CD4-positive, alpha-beta memory T cell (primary cell): ENCODE results near the gene ITPRIPL1. TPM values are rescaled to one million over a fixed set of nuclear protein-coding genes. Genes with fewer than 3 reads are reported as not detected.
A peak's percentile ranks its signal among the peaks of the same experiment; 100 is the strongest.

Experiments used
- CTCF ChIA-PET: fragments of 350-600 bp; sonication (Branson Sonifier 250); formaldehyde crosslinking; loops from one replicate; lab custom pipeline; 2021; ENCODE audit warnings: inconsistent platforms; ENCODE audit not compliant: partially characterized antibody; lab: Charles Lee
- POLR2A ChIA-PET: fragments of 350-600 bp; sonication (Branson Sonifier 250); formaldehyde crosslinking; loops from one replicate; lab custom pipeline; 2021; ENCODE audit not compliant: partially characterized antibody; lab: Charles Lee
- DNase-seq, 5 donors: peaks; one replicate each; pipeline versions ENCODE4 v3.0.0 to v3.0.0-alpha.2; 2020 to 2022; ENCODE audit warnings: mixed read lengths in 1 of 5
- H3K27ac ChIP-seq: one replicate; pipeline ENCODE4 v1.7.0; 2013; ENCODE audit warnings: low read depth, low read length
- H3K27me3 ChIP-seq: 2 replicates; pipeline ENCODE4 v1.7.0; 2013; ENCODE audit warnings: mild to moderate bottlenecking, low read length, moderate library complexity; ENCODE audit not compliant: insufficient read depth
- H3K36me3 ChIP-seq: 2 replicates; pipeline ENCODE4 v1.7.0; 2013; ENCODE audit warnings: mild to moderate bottlenecking, low read length, moderate library complexity; ENCODE audit not compliant: insufficient read depth
- H3K4me1 ChIP-seq: 2 replicates; pipeline ENCODE4 v1.7.0; 2013; ENCODE audit warnings: mild to moderate bottlenecking, low read length, moderate library complexity; ENCODE audit not compliant: insufficient read depth
- H3K4me3 ChIP-seq, 2 donors: one replicate each; pipeline ENCODE4 v1.7.0; 2013; ENCODE audit warnings: low read length in 2 of 2, mild to moderate bottlenecking in 1 of 2
- H3K9me3 ChIP-seq, 2 donors: one replicate each; pipeline ENCODE4 v1.7.0; 2013; ENCODE audit warnings: low read length in 2 of 2, control low read depth in 1 of 2; ENCODE audit not compliant: control insufficient read depth in 1 of 2
- H3K27ac Mint-ChIP-seq, 7 donors: one replicate each; pipeline ENCODE4 v1.8.0; 2020 to 2021; ENCODE audit warnings: mixed read lengths in 7 of 7, mild to moderate bottlenecking in 6 of 7, inconsistent platforms in 3 of 7, moderate library complexity in 3 of 7
- H3K27me3 Mint-ChIP-seq, 2 donors: one replicate each; pipeline ENCODE4 v1.8.0; 2020 to 2021; ENCODE audit warnings: mixed read lengths in 2 of 2
- H3K36me3 Mint-ChIP-seq, 2 donors: one replicate each; pipeline ENCODE4 v1.8.0; 2020 to 2021; ENCODE audit warnings: mixed read lengths in 2 of 2, inconsistent platforms in 1 of 2, mild to moderate bottlenecking in 1 of 2
- H3K4me1 Mint-ChIP-seq, 4 donors: one replicate each; pipeline ENCODE4 v1.8.0; 2020 to 2021; ENCODE audit warnings: mixed read lengths in 4 of 4, mild to moderate bottlenecking in 1 of 4
- H3K4me3 Mint-ChIP-seq, 8 donors: one replicate each; pipeline ENCODE4 v1.8.0; 2020 to 2021; ENCODE audit warnings: mixed read lengths in 8 of 8, mild to moderate bottlenecking in 7 of 8, moderate library complexity in 6 of 8, inconsistent platforms in 3 of 8
- H3K9me3 Mint-ChIP-seq, 8 donors: one replicate each; pipeline ENCODE4 v1.8.0; 2020 to 2021; ENCODE audit warnings: mixed read lengths in 8 of 8, mild to moderate bottlenecking in 5 of 8, inconsistent platforms in 3 of 8, moderate library complexity in 1 of 8
- intact Hi-C: fragments of 100-400 bp; cut with micrococcal nuclease; formaldehyde crosslinking; loops from one replicate; pipeline ENCODE4 v1.15.1; 2023
- polyA plus RNA-seq, 2 donors: library from polyadenylated mRNA; unstranded; fragments of 300-500 nt; fragmentation: Illumina TruSeq; gene quantifications; one replicate each; pipeline ENCODE4 v1.2.3, GENCODE V29; 2021
- total RNA-seq, 2 experiments: library from RNA; stranded (reverse); gene quantifications; one replicate each; pipeline ENCODE4 v1.2.3, GENCODE V29; 2021

ITPRIPL1 gene
- total and polyA plus RNA-seq, 4 experiments from 2014 or later: 10.0 to 11.7 (median 10.9) TPM

DNA sequence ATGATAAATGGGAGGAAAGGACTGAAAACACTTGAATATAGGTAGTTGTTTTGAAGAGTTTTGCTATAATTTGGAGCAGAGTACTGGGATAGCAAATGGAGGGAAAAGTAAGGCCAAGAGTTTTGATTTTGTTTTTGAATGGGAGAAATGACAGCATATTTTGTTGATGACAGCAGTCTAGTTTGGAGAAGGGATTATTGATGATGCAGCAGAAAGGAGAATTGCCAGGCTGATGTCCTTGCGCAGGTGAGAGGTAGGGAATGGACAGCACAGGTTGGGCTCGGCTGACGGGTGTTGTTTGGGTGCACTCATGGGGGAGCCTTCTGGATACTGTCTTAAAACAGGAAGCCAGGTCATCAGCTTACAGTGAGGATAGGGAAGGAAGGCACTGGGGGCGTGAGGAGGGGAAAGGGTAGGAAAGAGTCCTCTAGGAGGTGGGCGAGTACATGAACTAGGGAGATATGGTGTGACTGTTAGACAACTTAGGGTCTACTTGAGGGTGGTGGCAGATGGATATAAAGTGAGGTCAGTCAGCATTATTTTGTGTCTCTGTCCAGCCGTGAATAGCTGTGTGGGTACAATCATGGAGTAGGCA lies 20.8 kb downstream of the ITPRIPL1 start:
- CTCF ChIA-PET: interaction anchor here (0.6 to 4.1 kb wide), 14 partner anchors 9 to 208 kb away, joined by 3 to 62 read pairs (median 6); partner anchors contain the start of genes ITPRIPL1, NCAPH and SNRNP200
- no peak for DNase-seq
- Mint-ChIP-seq H3K9me3 (no peaks in the 10 kb centered on the region), H3K4me3 (no peak overlapping the region), H3K27me3 (no peaks in the 10 kb centered on the region), H3K27ac (peak overlapping the region in 6 of 7 donors; percentile 26 to 92 (median 82)), H3K4me1 (peaks cover 38 to 56% (median 45%) of the 10 kb centered on the region in 4 donors), H3K36me3 (no peaks in the 10 kb centered on the region)
- H3K4me1 ChIP-seq: peaks cover 50% of the 10 kb centered on the region
- POLR2A ChIA-PET: interaction anchor here (1.2 to 8.2 kb wide), 5 partner anchors 11 to 138 kb away, joined by 6 to 178 read pairs (median 37); partner anchors contain the start of genes ITPRIPL1, NCAPH, SNRNP200 and STARD7
- H3K4me3 ChIP-seq: no peak overlapping the region
- no peaks in the 10 kb centered on the region for H3K36me3 ChIP-seq
- intact Hi-C loops: loop anchor here (1.0 kb wide), 2 partner anchors 25 to 41 kb away; partner anchors contain the start of gene SNRNP200
- peak overlapping the region; percentile 68 for H3K27ac ChIP-seq
- no peaks in the 10 kb centered on the region for H3K27me3 ChIP-seq
- H3K9me3 ChIP-seq: no peaks in the 10 kb centered on the region

DNA sequence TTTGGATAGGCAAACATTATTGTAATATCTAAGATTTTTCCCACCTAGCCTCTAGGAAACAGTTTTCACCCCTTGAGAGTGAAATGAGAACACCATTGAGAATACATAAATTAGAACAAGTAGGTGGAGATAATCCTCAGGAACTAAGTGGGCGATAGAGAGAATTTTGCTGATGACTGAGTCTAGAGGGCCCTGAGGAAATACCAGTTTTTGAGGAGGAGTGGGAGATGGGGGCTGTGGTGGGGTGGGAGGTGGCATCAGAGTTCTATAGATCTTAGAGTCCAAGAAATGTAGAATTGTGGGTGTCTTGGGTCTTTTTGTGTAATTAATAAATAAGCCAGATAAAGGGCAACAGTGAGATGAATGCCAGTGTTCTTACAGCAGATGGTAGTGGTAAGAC lies 22.3 kb downstream of the ITPRIPL1 start:
- no peak for DNase-seq
- ChIA-PET CTCF (interaction anchor here (1.3 to 4.1 kb wide), 2 partner anchors 23 to 180 kb away, joined by 3 to 62 read pairs; partner anchors contain the start of gene ITPRIPL1), POLR2A (interaction anchor here (4.2 to 5.8 kb wide), 2 partner anchors 12 to 41 kb away, joined by 37 to 74 read pairs; partner anchors contain the start of genes NCAPH and SNRNP200)
- Mint-ChIP-seq H3K27ac (peak overlapping the region in 2 of 7 donors; percentile 73 to 83), H3K27me3 (no peaks in the 10 kb centered on the region), H3K36me3 (no peaks in the 10 kb centered on the region), H3K4me1 (peaks cover 30 to 42% (median 32%) of the 10 kb centered on the region in 4 donors), H3K4me3 (no peak overlapping the region), H3K9me3 (no peaks in the 10 kb centered on the region)
- no peaks in the 10 kb centered on the region for H3K27me3 ChIP-seq
- H3K27ac ChIP-seq: no peak overlapping the region
- H3K4me3 ChIP-seq: no peak overlapping the region
- H3K9me3 ChIP-seq: no peaks in the 10 kb centered on the region
- H3K36me3 ChIP-seq: no peaks in the 10 kb centered on the region
- H3K4me1 ChIP-seq: peaks cover 36% of the 10 kb centered on the region
- intact Hi-C loops: no loop called here

DNA sequence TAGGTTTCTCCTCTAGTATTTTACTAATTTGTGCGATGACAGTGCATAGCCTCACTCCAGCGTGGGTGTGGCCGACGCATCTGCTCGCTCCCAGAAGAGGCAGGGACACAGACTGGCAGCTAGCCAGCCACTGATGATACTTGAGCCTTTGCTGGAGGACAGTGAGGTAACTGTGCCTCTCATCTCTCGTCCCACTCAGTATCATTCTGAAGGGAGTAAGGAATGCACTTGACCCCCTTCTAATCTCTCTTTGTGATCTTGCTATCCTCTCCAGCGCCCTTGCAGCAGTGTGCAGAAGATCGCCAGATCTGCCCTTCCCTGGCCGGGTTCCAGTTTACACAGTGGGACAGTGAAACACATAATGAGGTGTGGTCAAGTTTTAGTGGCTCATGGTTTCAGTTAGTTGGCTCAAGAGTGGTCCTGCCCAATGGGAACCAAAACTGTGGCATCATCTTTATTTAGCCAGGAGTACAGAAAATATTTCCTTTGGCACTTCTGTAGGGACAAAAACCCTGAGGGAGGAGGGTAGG lies 28.0 kb downstream of the ITPRIPL1 start:
- DNase-seq: no peak
- H3K27ac Mint-ChIP-seq: peak overlapping the region in 2 of 7 donors; percentile 49 to 60
- H3K27me3 ChIP-seq: no peaks in the 10 kb centered on the region
- H3K27ac ChIP-seq: no peak overlapping the region
- no peaks in the 10 kb centered on the region for H3K9me3 ChIP-seq
- H3K36me3 Mint-ChIP-seq: no peaks in the 10 kb centered on the region
- peaks cover 0 to 2% (median under 1%) of the 10 kb centered on the region in 4 donors for H3K4me1 Mint-ChIP-seq
- ChIA-PET POLR2A (no interaction called here), CTCF (no interaction called here)
- H3K4me3 ChIP-seq: no peak overlapping the region
- H3K9me3 Mint-ChIP-seq: no peaks in the 10 kb centered on the region
- H3K4me3 Mint-ChIP-seq: no peak overlapping the region
- no peaks in the 10 kb centered on the region for H3K36me3 ChIP-seq
- intact Hi-C loops: no loop called here
- no peaks in the 10 kb centered on the region for H3K27me3 Mint-ChIP-seq
- no peaks in the 10 kb centered on the region for H3K4me1 ChIP-seq

DNA sequence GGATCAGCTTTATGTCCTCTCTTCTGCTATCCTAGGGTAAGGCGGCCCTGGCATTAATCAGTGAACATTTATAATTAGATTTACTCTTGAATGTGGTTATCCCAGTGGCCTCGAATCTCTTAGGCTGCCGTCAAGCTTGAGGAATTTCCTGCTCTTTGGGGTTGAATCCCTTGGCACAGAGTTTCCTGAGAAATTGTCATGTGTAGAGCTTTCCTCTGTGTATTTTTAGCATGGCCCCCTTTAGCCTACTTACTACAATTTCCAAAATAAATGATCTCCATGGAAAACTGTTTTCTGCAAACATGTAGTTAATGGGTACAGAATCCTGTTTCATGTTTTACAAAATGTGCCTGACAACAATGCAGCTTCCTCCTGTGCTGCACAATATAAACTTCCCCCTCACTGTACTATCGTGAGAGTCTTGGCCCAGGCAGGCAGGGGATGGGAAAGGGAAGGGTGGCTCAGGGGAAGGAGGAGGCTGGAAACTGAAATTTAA lies 28.5 kb downstream of the ITPRIPL1 start:
- H3K27me3 ChIP-seq: no peaks in the 10 kb centered on the region
- ChIA-PET CTCF (no interaction called here), POLR2A (no interaction called here)
- Mint-ChIP-seq H3K4me3 (no peak overlapping the region), H3K27me3 (no peaks in the 10 kb centered on the region), H3K4me1 (peaks cover 0 to 2% (median under 1%) of the 10 kb centered on the region in 4 donors), H3K27ac (peak overlapping the region in 1 of 7 donors; percentile 67), H3K36me3 (no peaks in the 10 kb centered on the region), H3K9me3 (no peaks in the 10 kb centered on the region)
- no peak for DNase-seq
- H3K36me3 ChIP-seq: no peaks in the 10 kb centered on the region
- no peaks in the 10 kb centered on the region for H3K4me1 ChIP-seq
- no peak overlapping the region for H3K4me3 ChIP-seq
- H3K27ac ChIP-seq: no peak overlapping the region
- H3K9me3 ChIP-seq: no peaks in the 10 kb centered on the region
- intact Hi-C loops: no loop called here

DNA sequence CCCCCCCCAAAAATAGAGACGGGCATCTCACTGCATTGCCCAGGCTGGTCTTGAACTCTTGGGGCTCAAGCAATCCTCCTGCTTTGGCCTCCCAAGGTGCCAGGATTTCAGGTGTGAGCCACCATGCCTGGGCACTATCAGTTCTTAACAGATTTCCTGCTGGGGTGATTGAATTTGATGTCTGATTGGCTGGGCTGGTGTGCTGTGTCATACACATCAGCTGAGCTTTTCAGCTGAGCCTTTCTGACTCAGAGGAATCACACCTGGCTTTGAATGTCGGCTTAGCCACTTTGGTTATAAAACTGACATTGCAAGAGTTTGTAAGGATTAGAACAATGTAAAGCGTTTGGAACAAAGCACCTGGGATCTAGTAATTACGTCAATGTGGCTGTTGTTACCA lies 29.4 kb downstream of the ITPRIPL1 start:
- no peaks in the 10 kb centered on the region for H3K9me3 ChIP-seq
- intact Hi-C loops: no loop called here
- H3K4me3 Mint-ChIP-seq: no peak overlapping the region
- no peaks in the 10 kb centered on the region for H3K9me3 Mint-ChIP-seq
- no peaks in the 10 kb centered on the region for H3K36me3 ChIP-seq
- POLR2A ChIA-PET: no interaction called here
- H3K27me3 ChIP-seq: no peaks in the 10 kb centered on the region
- no peak overlapping the region for H3K27ac ChIP-seq
- H3K4me1 ChIP-seq: peaks cover 7% of the 10 kb centered on the region
- no peak for DNase-seq
- no peaks in the 10 kb centered on the region for H3K36me3 Mint-ChIP-seq
- H3K4me1 Mint-ChIP-seq: peaks cover 4 to 8% (median 7%) of the 10 kb centered on the region in 4 donors
- CTCF ChIA-PET: no interaction called here
- H3K4me3 ChIP-seq: no peak overlapping the region
- H3K27ac Mint-ChIP-seq: peak overlapping the region in 1 of 7 donors; percentile 37
- H3K27me3 Mint-ChIP-seq: no peaks in the 10 kb centered on the region

DNA sequence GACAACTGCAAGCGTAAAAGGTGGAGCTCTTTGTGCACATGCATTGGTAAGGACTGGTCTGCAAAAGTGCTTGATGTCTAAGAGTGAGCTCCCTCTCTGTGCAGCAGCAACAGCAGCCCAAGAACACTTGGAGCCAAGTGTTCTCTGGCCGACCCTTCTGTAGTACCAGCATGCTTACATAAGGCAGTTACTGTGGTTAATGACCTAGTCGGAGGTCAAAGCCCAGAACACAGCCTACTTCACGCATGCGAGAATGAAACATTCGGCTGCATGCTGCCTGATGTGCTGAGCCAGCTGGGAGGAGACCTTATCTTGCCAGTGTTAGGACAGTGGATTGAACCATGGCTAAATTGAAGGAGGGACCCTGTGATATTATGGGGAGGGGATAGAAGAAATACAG lies 31.8 kb downstream of the ITPRIPL1 start:
- no peak overlapping the region for H3K4me3 ChIP-seq
- H3K9me3 Mint-ChIP-seq: no peaks in the 10 kb centered on the region
- no peaks in the 10 kb centered on the region for H3K36me3 ChIP-seq
- ChIA-PET POLR2A (interaction anchor here (1.0 to 1.7 kb wide), 2 partner anchors 12 to 36 kb away, joined by 3 to 8 read pairs; no protein-coding TSS in a partner anchor), CTCF (interaction anchor here (1.4 to 2.0 kb wide), 3 partner anchors 9 to 12 kb away, joined by 4 to 7 read pairs (median 5); no protein-coding TSS in a partner anchor)
- no peaks in the 10 kb centered on the region for H3K9me3 ChIP-seq
- H3K4me3 Mint-ChIP-seq: no peak overlapping the region
- H3K27ac ChIP-seq: no peak overlapping the region
- H3K4me1 ChIP-seq: peaks cover 21% of the 10 kb centered on the region
- peaks cover 13 to 20% (median 14%) of the 10 kb centered on the region in 4 donors for H3K4me1 Mint-ChIP-seq
- no peaks in the 10 kb centered on the region for H3K27me3 Mint-ChIP-seq
- no peaks in the 10 kb centered on the region for H3K36me3 Mint-ChIP-seq
- intact Hi-C loops: no loop called here
- no peaks in the 10 kb centered on the region for H3K27me3 ChIP-seq
- peak overlapping the region in 1 of 7 donors; percentile 80 for H3K27ac Mint-ChIP-seq
- no peak for DNase-seq

DNA sequence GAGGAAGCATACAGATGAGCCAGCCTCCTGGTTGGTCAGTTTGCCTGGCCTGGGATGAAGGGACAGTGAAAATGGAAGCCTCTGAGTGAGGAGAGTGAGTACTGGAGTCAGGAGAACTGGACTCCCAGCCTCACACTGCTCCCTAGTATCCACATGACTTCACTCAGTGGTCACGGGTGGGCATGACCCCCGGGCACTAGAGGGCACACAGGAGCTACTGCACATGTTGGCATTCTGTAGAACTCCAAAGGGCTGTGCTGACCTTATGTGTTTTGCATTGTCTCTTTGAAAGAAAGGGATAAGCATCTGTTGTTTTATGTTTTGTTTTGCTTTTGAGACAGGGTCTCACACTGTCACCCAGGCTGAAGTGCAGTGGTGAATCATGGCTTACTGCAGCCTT lies 34.2 kb downstream of the ITPRIPL1 start:
- intact Hi-C loops: loop anchor here (1.0 kb wide), 2 partner anchors 149 to 195 kb away; no protein-coding TSS in a partner anchor
- peak in 4 of 5 donors; percentile 22 to 41 (median 38) for DNase-seq
- Histone ChIP-seq H3K27ac (peak overlapping the region; percentile 2), H3K36me3 (no peaks in the 10 kb centered on the region), H3K4me3 (no peak overlapping the region), H3K27me3 (no peaks in the 10 kb centered on the region), H3K9me3 (no peaks in the 10 kb centered on the region), H3K4me1 (peaks cover 21% of the 10 kb centered on the region)
- Mint-ChIP-seq H3K4me3 (no peak overlapping the region), H3K9me3 (no peaks in the 10 kb centered on the region), H3K4me1 (peaks cover 13 to 20% (median 14%) of the 10 kb centered on the region in 4 donors), H3K36me3 (no peaks in the 10 kb centered on the region), H3K27me3 (no peaks in the 10 kb centered on the region), H3K27ac (peak overlapping the region; percentile 69 to 97 (median 93))
- ChIA-PET POLR2A (interaction anchor here (0.6 to 2.2 kb wide), 8 partner anchors 23 to 195 kb away, joined by 3 to 10 read pairs (median 4); partner anchors contain the start of gene ARID5A), CTCF (interaction anchor here (0.8 to 2.9 kb wide), 7 partner anchors 8 to 151 kb away, joined by 3 to 13 read pairs (median 4); partner anchors contain the start of gene NCAPH)
